ENCODE data around the gene VWCE.
A peak's percentile ranks its signal among the peaks of the same experiment; 100 is the strongest.

VWCE gene

GRCh38 chr11:61306221-61306620 lies 11.1 kb upstream of the VWCE start:
- no peak for DNase-seq (ENCODE audit: extremely low read depth, low read depth)
- no peak overlapping the region for H3K4me3 ChIP-seq (replicated peaks; ENCODE audit: low read depth, low read length)
- TF ChIP-seq CTCF (IDR thresholded peaks at IDR 0.05; ENCODE audit: low read depth, low read length, missing control alignments): no peak

GRCh38 chr11:61305417-61305816 lies 10.3 kb upstream of the VWCE start:
- no peak overlapping the region for H3K4me3 ChIP-seq (replicated peaks; ENCODE audit: low read depth, low read length)
- no peak for DNase-seq (ENCODE audit: extremely low read depth, low read depth)
- no peak for TF ChIP-seq CTCF (IDR thresholded peaks at IDR 0.05; ENCODE audit: low read depth, low read length, missing control alignments)

- no peak for TF ChIP-seq CTCF (IDR thresholded peaks at IDR 0.05; ENCODE audit: low read depth, low read length, missing control alignments)
- no peak for DNase-seq (ENCODE audit: extremely low read depth, low read depth)
- H3K4me3 ChIP-seq (replicated peaks; ENCODE audit: low read depth, low read length): no peak overlapping the region
Measured at GRCh38 chr11:61303725-61304124, 8.6 kb upstream of the VWCE start.

- H3K4me3 ChIP-seq (replicated peaks; ENCODE audit: low read depth, low read length): no peak overlapping the region
- no peak for DNase-seq (ENCODE audit: extremely low read depth, low read depth)
- no peak for TF ChIP-seq CTCF (IDR thresholded peaks at IDR 0.05; ENCODE audit: low read depth, low read length, missing control alignments)
Measured at GRCh38 chr11:61302550-61302949, 7.4 kb upstream of the VWCE start.

GRCh38 chr11:61298663-61299244 lies 3.6 kb upstream of the VWCE start:
- no peak for DNase-seq (ENCODE audit: extremely low read depth, low read depth)
- TF ChIP-seq CTCF (IDR thresholded peaks at IDR 0.05; ENCODE audit: low read depth, low read length, missing control alignments): no peak
- no peak overlapping the region for H3K4me3 ChIP-seq (replicated peaks; ENCODE audit: low read depth, low read length)

- H3K4me3 ChIP-seq (replicated peaks; ENCODE audit: low read depth, low read length): no peak overlapping the region
- TF ChIP-seq CTCF (IDR thresholded peaks at IDR 0.05; ENCODE audit: low read depth, low read length, missing control alignments): no peak
Measured at GRCh38 chr11:61297746-61298145, 2.6 kb upstream of the VWCE start.

GRCh38 chr11:61297341-61297740 lies 2.2 kb upstream of the VWCE start:
- no peak for TF ChIP-seq CTCF (IDR thresholded peaks at IDR 0.05; ENCODE audit: low read depth, low read length, missing control alignments)
- no peak for DNase-seq (ENCODE audit: extremely low read depth, low read depth)

More at GRCh38 chr11:61297746-61298145, 2.6 kb upstream of the VWCE start:
- peak; percentile 87 for DNase-seq (ENCODE audit: extremely low read depth, low read depth)

More at GRCh38 chr11:61297341-61297740, 2.2 kb upstream of the VWCE start:
- no peak overlapping the region for H3K4me3 ChIP-seq (replicated peaks; ENCODE audit: low read depth, low read length)

Data from HFF-Myc (cell line).